ENCODE measurements around the gene ZCCHC2. TPM values are rescaled to one million over a fixed set of nuclear protein-coding genes. Genes with fewer than 3 reads are reported as not detected.

ZCCHC2 gene
- total RNA-seq, 3 donors from 2014 or later (not counting 1 experiment from before 2014, with no cell fraction given) = 50.4 to 81.2 (median 59.6) TPM

DNA sequence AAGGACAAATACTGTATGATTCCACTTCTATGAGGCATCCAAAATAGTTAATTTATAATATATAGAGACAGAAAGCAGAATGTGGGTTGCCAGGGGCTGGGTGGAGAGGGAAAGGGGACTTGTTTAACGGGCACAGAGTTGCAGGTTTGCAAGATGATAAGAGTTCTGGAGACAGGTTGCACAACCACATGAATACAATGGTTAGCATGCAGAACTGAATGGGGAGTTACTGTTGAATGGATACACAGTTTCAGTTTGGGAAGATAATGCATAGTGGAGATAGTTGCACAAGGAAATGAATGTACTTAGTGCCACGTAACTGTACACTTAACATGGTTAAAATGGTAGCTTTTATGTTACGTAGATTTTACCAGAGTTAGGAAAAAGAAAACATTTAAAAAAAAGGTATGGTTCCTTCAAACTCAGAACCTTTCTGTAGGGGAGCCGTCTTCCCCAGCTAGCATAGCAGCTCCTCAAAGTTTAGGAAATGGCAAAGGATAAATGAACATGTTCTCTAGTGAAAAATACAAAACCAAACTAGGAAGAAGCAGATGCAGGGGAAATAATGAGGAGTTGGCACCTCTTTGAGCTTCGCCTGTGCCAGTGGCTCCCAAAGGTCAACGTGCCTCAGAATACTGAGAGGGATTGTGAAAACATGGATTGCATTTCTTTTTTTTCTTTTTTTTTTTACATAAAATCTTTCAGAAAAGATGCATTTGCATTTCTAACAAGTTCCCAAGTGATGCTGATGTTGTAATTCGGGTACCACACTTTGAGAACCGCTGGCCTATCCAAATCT is 95.2 kb downstream of the ZCCHC2 start:
- WGBS (ENCODE audit: insufficient coverage) = 84% methylated on average over 7 of the region's 8 CpGs

DNA sequence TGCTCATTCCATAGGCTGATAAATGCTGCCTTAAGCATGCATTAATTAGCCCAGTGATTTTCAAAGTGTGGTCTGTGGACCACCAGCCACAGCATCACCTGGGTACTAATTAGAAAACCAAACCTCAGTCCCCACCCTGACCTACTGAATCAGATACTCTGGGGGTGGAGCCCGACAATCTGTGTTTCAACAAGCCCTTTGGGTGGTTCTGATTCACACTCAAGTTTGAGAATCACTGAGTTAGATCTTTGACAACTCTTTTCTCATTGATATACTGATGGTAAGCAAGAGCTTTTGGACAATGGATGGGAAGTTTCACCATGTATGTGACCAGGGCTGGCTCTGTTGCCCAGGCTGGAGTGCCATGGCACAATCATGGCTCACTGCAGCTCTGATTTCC is 95.9 kb downstream of the ZCCHC2 start:
- no peaks in the 10 kb centered on the region for H3K36me3 ChIP-seq (ENCODE audit: control insufficient read depth, insufficient read depth, low read length)
- Mint-ChIP-seq H3K4me1 (no peaks in the 10 kb centered on the region), H3K36me3 (no peaks in the 10 kb centered on the region), H3K4me3 (no peak overlapping the region), H3K27me3 (ENCODE audit: low read depth in 2 of 2) (peaks cover 11 to 18% of the 10 kb centered on the region in 2 donors), H3K9me3 (no peaks in the 10 kb centered on the region), H3K27ac (no peak overlapping the region)
- H3K27ac ChIP-seq (ENCODE audit: low read length) = no peak overlapping the region
- no peaks in the 10 kb centered on the region for H3K27me3 ChIP-seq (ENCODE audit: control insufficient read depth, insufficient read depth, low read length)
- WGBS (ENCODE audit: insufficient coverage) = 80% methylated on average over 1 of the region's 1 CpG
- ATAC-seq = no peak
- H3K4me1 ChIP-seq (ENCODE audit: control insufficient read depth, insufficient read depth, low read length) = no peaks in the 10 kb centered on the region
- intact Hi-C loops (cut with micrococcal nuclease) = no loop called here
- no peak overlapping the region for H3K4me3 ChIP-seq (ENCODE audit: low read length)
- DNase-seq = no peak
- no peaks in the 10 kb centered on the region for H3K9me3 ChIP-seq (ENCODE audit: control insufficient read depth, insufficient read depth, low read length)
- TF ChIP-seq, protein P1, sequence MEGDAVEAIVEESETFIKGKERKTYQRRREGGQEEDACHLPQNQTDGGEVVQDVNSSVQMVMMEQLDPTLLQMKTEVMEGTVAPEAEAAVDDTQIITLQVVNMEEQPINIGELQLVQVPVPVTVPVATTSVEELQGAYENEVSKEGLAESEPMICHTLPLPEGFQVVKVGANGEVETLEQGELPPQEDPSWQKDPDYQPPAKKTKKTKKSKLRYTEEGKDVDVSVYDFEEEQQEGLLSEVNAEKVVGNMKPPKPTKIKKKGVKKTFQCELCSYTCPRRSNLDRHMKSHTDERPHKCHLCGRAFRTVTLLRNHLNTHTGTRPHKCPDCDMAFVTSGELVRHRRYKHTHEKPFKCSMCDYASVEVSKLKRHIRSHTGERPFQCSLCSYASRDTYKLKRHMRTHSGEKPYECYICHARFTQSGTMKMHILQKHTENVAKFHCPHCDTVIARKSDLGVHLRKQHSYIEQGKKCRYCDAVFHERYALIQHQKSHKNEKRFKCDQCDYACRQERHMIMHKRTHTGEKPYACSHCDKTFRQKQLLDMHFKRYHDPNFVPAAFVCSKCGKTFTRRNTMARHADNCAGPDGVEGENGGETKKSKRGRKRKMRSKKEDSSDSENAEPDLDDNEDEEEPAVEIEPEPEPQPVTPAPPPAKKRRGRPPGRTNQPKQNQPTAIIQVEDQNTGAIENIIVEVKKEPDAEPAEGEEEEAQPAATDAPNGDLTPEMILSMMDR (IDR thresholded peaks at IDR 0.05) = no peak

More for the DNA sequence above, 95.2 kb downstream of the ZCCHC2 start:
- H3K36me3 ChIP-seq (ENCODE audit: control insufficient read depth, insufficient read depth, low read length) = no peaks in the 10 kb centered on the region
- intact Hi-C loops (cut with micrococcal nuclease) = no loop called here
- H3K4me3 Mint-ChIP-seq = no peak overlapping the region
- no peak overlapping the region for H3K4me3 ChIP-seq (ENCODE audit: low read length)
- H3K9me3 Mint-ChIP-seq = no peaks in the 10 kb centered on the region
- peaks cover 11 to 16% of the 10 kb centered on the region in 2 donors for H3K27me3 Mint-ChIP-seq (ENCODE audit: low read depth in 2 of 2)
- H3K36me3 Mint-ChIP-seq = no peaks in the 10 kb centered on the region
- DNase-seq (no peak), ATAC-seq (no peak)
- H3K4me1 Mint-ChIP-seq = no peaks in the 10 kb centered on the region
- no peak overlapping the region for H3K27ac ChIP-seq (ENCODE audit: low read length)
- H3K27ac Mint-ChIP-seq = no peak overlapping the region
- no peaks in the 10 kb centered on the region for H3K27me3 ChIP-seq (ENCODE audit: control insufficient read depth, insufficient read depth, low read length)
- H3K4me1 ChIP-seq (ENCODE audit: control insufficient read depth, insufficient read depth, low read length) = no peaks in the 10 kb centered on the region
- H3K9me3 ChIP-seq (ENCODE audit: control insufficient read depth, insufficient read depth, low read length) = no peaks in the 10 kb centered on the region
- TF ChIP-seq, protein P1 (IDR thresholded peaks at IDR 0.05) = no peak

DNA sequence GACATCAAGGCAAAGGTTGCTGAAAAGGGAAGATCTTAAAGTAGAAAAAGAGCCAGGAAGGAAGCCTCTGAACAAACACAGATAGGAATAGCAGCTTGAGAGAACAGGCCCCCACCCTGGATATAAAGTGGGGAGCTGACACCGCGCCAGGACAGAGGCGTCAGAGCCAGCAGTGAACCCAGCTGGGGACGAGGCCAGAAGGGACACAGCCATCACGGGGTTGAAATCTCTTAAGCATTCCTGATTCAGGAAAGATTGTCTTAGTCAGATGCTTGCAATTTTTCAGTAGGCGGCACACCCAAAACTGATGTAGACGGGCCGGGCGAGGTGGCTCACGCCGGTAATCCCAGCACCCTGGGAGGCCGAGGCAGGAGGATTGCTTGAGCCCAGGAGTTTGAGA is 98.7 kb downstream of the ZCCHC2 start:
- Histone ChIP-seq H3K9me3 (ENCODE audit: control insufficient read depth, insufficient read depth, low read length) (no peaks in the 10 kb centered on the region), H3K36me3 (ENCODE audit: control insufficient read depth, insufficient read depth, low read length) (no peaks in the 10 kb centered on the region), H3K27me3 (ENCODE audit: control insufficient read depth, insufficient read depth, low read length) (no peaks in the 10 kb centered on the region), H3K27ac (ENCODE audit: low read length) (no peak overlapping the region), H3K4me1 (ENCODE audit: control insufficient read depth, insufficient read depth, low read length) (no peaks in the 10 kb centered on the region), H3K4me3 (ENCODE audit: low read length) (no peak overlapping the region)
- WGBS (ENCODE audit: insufficient coverage) = 77% methylated on average over 12 of the region's 12 CpGs
- TF ChIP-seq, protein P1 (IDR thresholded peaks at IDR 0.05) = no peak
- H3K36me3 Mint-ChIP-seq = no peaks in the 10 kb centered on the region
- ATAC-seq = no peak
- DNase-seq = no peak
- H3K4me3 Mint-ChIP-seq = no peak overlapping the region
- peaks cover 0 to 3% of the 10 kb centered on the region in 2 donors for H3K27me3 Mint-ChIP-seq (ENCODE audit: low read depth in 2 of 2)
- H3K27ac Mint-ChIP-seq = no peak overlapping the region
- H3K4me1 Mint-ChIP-seq = no peaks in the 10 kb centered on the region
- H3K9me3 Mint-ChIP-seq = no peaks in the 10 kb centered on the region
- intact Hi-C loops (cut with micrococcal nuclease) = no loop called here

DNA sequence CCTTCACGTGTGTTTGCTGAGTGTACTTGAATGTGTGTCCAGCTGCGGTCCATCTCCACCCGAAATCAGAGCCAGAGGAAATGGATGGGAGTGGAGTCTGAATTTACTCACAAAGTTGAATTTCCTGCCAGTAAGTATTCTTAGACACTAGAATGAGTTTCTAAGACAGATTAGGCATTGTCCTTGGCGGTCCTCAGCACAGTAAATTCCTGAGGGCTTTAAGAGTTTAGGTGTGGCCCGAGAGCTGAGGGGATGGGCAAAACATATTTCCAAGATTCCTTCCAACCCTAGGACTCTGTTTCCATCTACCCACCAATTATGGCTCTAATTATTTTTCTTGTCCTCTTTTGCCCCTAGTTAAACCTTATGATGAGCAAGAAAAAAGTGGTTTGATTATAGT is 102.2 kb downstream of the ZCCHC2 start:
- H3K4me1 Mint-ChIP-seq = no peaks in the 10 kb centered on the region

More for the DNA sequence above, 102.2 kb downstream of the ZCCHC2 start:
- Histone ChIP-seq H3K36me3 (ENCODE audit: control insufficient read depth, insufficient read depth, low read length) (no peaks in the 10 kb centered on the region), H3K27me3 (ENCODE audit: control insufficient read depth, insufficient read depth, low read length) (no peaks in the 10 kb centered on the region), H3K4me3 (ENCODE audit: low read length) (no peak overlapping the region), H3K4me1 (ENCODE audit: control insufficient read depth, insufficient read depth, low read length) (no peaks in the 10 kb centered on the region), H3K27ac (ENCODE audit: low read length) (no peak overlapping the region), H3K9me3 (ENCODE audit: control insufficient read depth, insufficient read depth, low read length) (no peaks in the 10 kb centered on the region)
- ATAC-seq (no peak), DNase-seq (no peak)
- TF ChIP-seq, protein P1 (IDR thresholded peaks at IDR 0.05) = no peak
- intact Hi-C loops (cut with micrococcal nuclease) = no loop called here
- Mint-ChIP-seq H3K9me3 (no peaks in the 10 kb centered on the region), H3K27me3 (ENCODE audit: low read depth in 2 of 2) (peaks cover 0 to 2% of the 10 kb centered on the region in 2 donors), H3K36me3 (no peaks in the 10 kb centered on the region), H3K4me3 (no peak overlapping the region), H3K27ac (no peak overlapping the region)
- WGBS (ENCODE audit: insufficient coverage) = 95% methylated on average over 5 of the region's 5 CpGs
